ENCODE data around the gene IFT25. TPM values are rescaled to one million over a fixed set of nuclear protein-coding genes. Genes with fewer than 3 reads are reported as not detected.
A peak's percentile ranks its signal among the peaks of the same experiment; 100 is the strongest.

The IFT25 gene
- total and polyA plus RNA-seq, 8 donors = 5.9 to 21.5 (median 9.2) TPM

GRCh38 chr1:53896635-53897229, 48.8 kb downstream of the IFT25 start:
- H3K4me3 ChIP-seq = no peak overlapping the region
- H3K9me3 ChIP-seq = no peaks in the 10 kb centered on the region
- no peaks in the 10 kb centered on the region for H3K27me3 ChIP-seq
- no peaks in the 10 kb centered on the region for H3K36me3 ChIP-seq
- DNase-seq = no peak
- WGBS, 2 donors = 70 to 86% methylated on average over 2 of the region's 2 CpGs
- intact Hi-C loops (cut with DNase I) = no loop called here
- no peak for FAIRE-seq
- H3K27ac ChIP-seq = no peak overlapping the region
- no peak for TF ChIP-seq CTCF (IDR thresholded peaks at IDR 0.05)
- peak in 1 of 4 donors; percentile 31 for ATAC-seq
- peaks cover 0 to 11% (median 9%) of the 10 kb centered on the region in 3 donors for H3K4me1 ChIP-seq

- FAIRE-seq = no peak
- no peaks in the 10 kb centered on the region for H3K27me3 ChIP-seq
- H3K9me3 ChIP-seq = no peaks in the 10 kb centered on the region
- no peak for DNase-seq
- intact Hi-C loops (cut with DNase I) = no loop called here
- TF ChIP-seq CTCF (IDR thresholded peaks at IDR 0.05) = no peak
- no peak overlapping the region for H3K4me3 ChIP-seq
- peaks cover 0 to 12% (median 9%) of the 10 kb centered on the region in 3 donors for H3K4me1 ChIP-seq
- no peak for ATAC-seq
- no peaks in the 10 kb centered on the region for H3K36me3 ChIP-seq
- no peak overlapping the region for H3K27ac ChIP-seq
- 70 to 76% methylated on average over 6 of the region's 6 CpGs for WGBS, 2 donors
Measured at GRCh38 chr1:53895421-53895820, 50.1 kb downstream of the IFT25 start.

GRCh38 chr1:53894644-53895043, 50.9 kb downstream of the IFT25 start:
- FAIRE-seq (no peak), ATAC-seq (no peak), DNase-seq (no peak)
- Histone ChIP-seq H3K4me1 (peaks cover 0 to 12% (median 9%) of the 10 kb centered on the region in 3 donors), H3K9me3 (no peaks in the 10 kb centered on the region), H3K27ac (no peak overlapping the region), H3K36me3 (no peaks in the 10 kb centered on the region), H3K27me3 (no peaks in the 10 kb centered on the region), H3K4me3 (no peak overlapping the region)
- no peak for TF ChIP-seq CTCF (IDR thresholded peaks at IDR 0.05)
- intact Hi-C loops (cut with DNase I) = no loop called here
- WGBS, 2 donors = 84 to 90% methylated on average over 5 of the region's 5 CpGs

- no peak for ATAC-seq
- no peak for FAIRE-seq
- Histone ChIP-seq H3K36me3 (no peaks in the 10 kb centered on the region), H3K27me3 (no peaks in the 10 kb centered on the region), H3K4me1 (peaks cover 0 to 7% (median 4%) of the 10 kb centered on the region in 3 donors), H3K27ac (peak within 1 kb of the TSS in 1 of 4 donors; percentile 2), H3K9me3 (no peaks in the 10 kb centered on the region), H3K4me3 (no peak within 1 kb of the TSS)
- 54 to 64% methylated on average over 14 of the region's 14 CpGs for WGBS, 2 donors
- intact Hi-C loops (cut with DNase I) = no loop called here
- DNase-seq = no peak
- no peak for TF ChIP-seq CTCF (IDR thresholded peaks at IDR 0.05)
Measured at GRCh38 chr1:53893999-53894636, 51.4 kb downstream of the IFT25 start, which contains the start of gene DIO1. TSS of gene DIO1 (plus strand) at chr1:53894187. CDS start at chr1:53894211, 24 bp downstream.

- ATAC-seq (peak in 2 of 4 donors; percentile 1 to 12), FAIRE-seq (no peak), DNase-seq (no peak)
- no peak overlapping the region for H3K4me3 ChIP-seq
- intact Hi-C loops (cut with DNase I) = no loop called here
- H3K9me3 ChIP-seq = no peaks in the 10 kb centered on the region
- H3K4me1 ChIP-seq = peaks cover 0 to 9% (median 5%) of the 10 kb centered on the region in 3 donors
- H3K27me3 ChIP-seq = no peaks in the 10 kb centered on the region
- TF ChIP-seq CTCF (IDR thresholded peaks at IDR 0.05) = no peak
- 80 to 84% methylated on average over 5 of the region's 5 CpGs for WGBS, 2 donors
- H3K36me3 ChIP-seq = no peaks in the 10 kb centered on the region
- H3K27ac ChIP-seq = peak overlapping the region in 2 of 4 donors; percentile 2 to 5
Measured at GRCh38 chr1:53892911-53893310, 52.6 kb downstream of the IFT25 start.

Data from pancreas (tissue), 10 donors.